HG02840 (cell line): ENCODE data around the gene PLD1.
A peak's percentile ranks its signal among the peaks of the same experiment; 100 is the strongest.
"Not testable (repeated sequence)": the region's sequence is repeated elsewhere in the genome, so short reads cannot be mapped to it uniquely, and the experiment has no call there.

Source experiments
- ATAC-seq: cut with Tn5 transposase; IDR thresholded peaks from one replicate; pipeline ENCODE4 v1.9.1; 2021; ENCODE audit warnings: mild to moderate bottlenecking, moderate library complexity, moderate number of reproducible peaks; ENCODE audit not compliant: unreplicated experiment, low FRiP score

PLD1 gene

GRCh38 chr3:171821044-171821443, 10.8 kb upstream of the PLD1 start:
- no peak for ATAC-seq

GRCh38 chr3:171817074-171817800, 7.0 kb upstream of the PLD1 start:
- no peak for ATAC-seq

GRCh38 chr3:171815973-171816595, 5.8 kb upstream of the PLD1 start:
- ATAC-seq = no peak

DNA sequence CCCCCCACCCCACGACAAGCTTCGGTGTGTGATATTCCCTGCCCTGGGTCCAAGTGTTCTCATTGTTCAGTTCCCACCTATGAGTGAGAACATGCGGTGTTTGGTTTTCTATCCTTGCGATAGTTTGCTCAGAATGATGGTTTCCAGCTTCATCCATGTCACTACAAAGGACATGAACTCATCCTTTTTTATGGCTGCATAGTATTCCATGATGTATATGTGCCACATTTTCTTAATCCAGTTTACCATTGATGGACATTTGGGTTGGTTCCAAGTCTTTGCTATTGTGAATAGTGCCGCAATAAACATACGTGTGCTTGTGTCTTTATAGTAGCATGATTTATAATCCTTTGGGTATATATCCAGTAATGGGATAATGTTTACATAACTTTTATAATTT, 4.4 kb upstream of the PLD1 start:
- ATAC-seq = not testable (repeated sequence)

DNA sequence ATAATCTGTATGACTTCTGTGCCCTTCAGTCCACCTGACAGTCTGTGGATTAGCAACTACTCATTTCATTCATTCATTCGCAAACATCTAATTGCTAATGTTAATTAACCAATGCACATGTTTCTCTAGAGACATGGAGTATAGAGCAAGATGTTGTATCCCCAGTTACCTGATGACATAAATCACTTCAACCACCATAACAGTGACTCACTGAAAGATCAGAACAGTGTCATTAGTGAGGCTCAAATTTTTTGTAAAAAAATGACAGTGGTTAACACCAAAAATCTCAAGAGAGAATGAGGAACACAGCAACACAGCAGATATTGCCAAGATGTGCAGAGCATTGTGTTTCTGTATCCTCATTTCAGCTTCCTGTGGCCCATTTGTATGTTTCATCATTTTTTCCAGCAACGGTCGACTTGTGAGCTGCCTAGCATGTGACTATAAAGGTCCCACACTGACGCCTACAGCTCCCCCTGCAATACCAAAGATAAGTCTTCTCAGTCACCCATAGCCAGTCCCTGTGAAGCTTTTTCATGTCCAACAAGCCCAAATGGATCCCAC, 3.7 kb upstream of the PLD1 start:
- ATAC-seq = no peak

DNA sequence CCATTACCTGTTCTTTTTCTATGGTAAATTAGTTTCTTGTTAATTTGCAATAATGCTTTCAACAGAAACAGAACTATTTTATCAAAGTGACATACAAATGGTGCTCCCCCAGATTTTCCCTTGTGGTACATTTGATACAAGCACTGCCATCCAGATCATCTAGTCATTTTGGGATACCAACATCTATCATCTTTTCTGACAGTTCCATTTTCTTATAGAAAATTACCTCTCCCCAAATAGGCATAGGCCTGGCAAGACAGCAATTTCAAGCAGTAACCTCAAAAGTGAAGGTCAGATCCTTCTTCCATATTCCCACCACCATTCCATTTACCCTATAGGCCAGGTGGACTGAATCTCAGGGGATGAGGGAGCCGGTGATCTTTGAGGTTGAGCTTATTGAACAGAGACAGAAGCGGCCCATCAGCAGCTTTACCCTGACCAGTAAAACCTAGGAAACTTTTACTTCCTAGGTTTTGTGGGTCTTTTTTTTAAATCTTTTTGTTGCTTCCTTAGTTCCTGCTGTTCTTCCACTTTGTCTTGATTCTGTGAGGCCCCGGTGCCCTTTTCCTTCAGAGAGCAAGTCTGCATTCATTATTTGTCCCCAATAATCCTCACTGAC, 3.1 kb upstream of the PLD1 start:
- no peak for ATAC-seq

- ATAC-seq = no peak
These were observed 2.5 kb upstream of the PLD1 start for GRCh38 chr3:171812811-171813210.

DNA sequence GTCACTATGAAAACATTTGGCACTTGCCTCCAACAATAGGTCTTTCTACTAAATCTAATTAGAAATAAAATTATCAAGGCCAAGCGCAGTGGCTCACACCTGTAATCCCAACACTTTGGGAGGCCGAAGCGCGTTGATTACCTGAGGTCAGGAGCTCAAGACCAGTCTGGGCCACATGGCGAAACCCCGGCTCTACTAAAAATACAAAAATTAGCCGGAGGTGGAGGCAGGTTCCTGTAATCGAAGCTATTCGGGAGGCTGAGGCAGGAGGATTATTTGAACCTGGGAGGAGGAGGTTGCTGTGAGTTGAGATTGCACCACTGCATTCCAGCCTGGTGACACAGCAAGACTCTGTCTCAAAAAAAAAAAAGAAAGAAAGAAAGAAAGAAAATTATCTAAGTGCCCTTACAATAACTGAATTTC, 1.6 kb upstream of the PLD1 start:
- no peak for ATAC-seq

DNA sequence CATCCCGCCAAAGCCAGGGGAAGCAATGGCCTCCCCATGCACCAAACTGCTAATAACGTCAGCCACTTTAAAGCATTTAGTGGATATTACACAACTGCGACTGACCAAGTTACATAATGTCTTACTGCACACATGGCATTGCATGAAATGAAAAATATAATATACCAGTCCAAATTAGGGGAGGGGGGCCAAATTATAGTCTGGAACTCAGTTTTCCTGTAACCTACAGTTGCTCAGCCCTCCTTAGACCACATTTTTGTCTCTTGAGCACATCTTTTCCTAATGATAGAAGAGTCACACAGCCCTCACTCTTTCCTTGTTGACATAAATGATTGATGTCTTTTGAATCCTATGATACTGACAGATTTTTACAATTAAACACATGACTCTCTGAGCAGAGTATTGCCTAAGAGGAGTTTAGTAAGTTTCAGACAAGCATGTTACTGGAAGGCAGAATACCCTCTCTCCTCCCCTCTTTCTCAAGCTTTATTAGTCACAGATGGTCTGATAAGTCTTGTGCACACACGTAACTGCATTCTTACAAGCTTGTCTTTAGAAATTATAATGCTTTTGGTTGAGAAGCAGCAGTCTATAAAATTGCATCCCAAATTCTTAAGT, 1.1 kb upstream of the PLD1 start:
- no peak for ATAC-seq

GRCh38 chr3:171810629-171811294, 479 bp upstream of the PLD1 start:
- ATAC-seq = no peak

DNA sequence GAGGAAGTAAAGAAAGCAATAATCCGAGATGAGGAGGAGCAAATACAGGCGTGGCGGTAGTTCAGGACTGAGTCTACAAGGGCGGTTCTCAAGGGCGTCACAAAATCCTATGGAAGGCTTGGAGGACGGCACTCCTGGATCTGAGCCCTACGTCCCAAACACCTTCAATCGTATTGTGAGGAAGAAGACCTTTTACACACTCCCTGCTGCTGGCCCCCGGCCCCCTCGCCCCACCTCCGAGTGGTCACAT, 747 bp downstream of the PLD1 start:
- peak; percentile 28 for ATAC-seq

GRCh38 chr3:171807806-171808205, 2.5 kb downstream of the PLD1 start:
- no peak for ATAC-seq

- no peak for ATAC-seq
These were observed 3.1 kb downstream of the PLD1 start for GRCh38 chr3:171807129-171807675.

DNA sequence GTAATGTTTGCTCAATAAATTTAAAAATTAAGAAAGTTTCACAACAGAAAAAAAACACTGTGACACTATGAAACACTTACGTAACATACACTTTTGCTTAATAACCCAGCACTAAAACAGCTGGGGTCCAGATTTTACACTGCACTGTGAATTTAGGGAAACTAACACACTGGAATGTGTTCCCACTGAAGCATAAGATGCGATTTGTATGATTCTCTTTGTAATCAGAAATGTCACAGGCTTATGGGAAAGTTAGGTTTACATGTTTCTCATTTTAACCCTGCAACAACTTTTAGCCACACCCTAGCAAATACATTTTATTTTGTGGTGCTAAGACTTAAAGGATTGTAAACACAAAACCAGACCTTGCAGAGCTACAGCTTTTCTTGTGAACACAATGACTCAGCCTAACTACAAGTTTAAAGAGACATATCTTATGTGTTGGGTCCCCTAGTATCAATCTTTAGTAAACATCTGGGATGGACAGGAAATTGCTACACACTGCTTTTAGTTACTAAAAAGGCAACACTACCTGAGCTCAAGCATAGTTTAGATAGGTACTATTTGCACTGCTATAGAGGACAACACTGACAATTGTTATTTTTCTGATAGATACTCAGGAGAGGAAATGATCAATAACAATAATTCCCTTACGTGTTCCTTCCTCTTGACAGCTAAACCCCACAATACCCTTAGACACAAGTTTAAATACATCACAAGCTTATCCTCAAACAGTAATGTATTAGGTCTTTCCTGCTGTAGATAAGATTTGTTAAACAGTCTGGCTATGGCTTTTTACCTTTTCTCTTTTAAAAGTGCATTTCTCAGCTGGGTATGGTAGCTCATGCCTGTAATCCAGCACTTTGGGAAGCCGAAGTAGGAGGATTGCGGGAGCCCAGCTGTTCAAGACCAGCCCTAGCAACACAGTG, 3.8 kb downstream of the PLD1 start:
- no peak for ATAC-seq

- ATAC-seq = no peak
These were observed 4.6 kb downstream of the PLD1 start for GRCh38 chr3:171805687-171806086.

GRCh38 chr3:171804618-171805389, 5.5 kb downstream of the PLD1 start:
- no peak for ATAC-seq

GRCh38 chr3:171803044-171803443, 7.2 kb downstream of the PLD1 start:
- no peak for ATAC-seq

DNA sequence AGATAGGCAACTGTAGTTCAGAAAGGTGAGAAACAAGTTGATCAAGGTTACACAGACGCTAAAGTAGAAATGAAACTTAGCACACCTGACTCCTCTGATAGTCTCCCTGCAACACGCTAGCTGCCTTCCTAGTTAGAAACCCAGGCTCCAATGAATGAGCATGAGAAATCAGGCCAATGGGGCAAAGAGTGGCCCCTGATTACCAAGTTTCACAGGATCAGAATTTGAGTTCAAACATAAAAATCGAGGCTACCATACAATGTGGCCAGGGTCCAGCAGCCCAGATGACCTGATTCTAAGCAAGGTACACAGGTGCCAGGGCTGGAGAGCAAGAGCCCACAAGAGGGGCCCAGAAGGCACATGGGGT, 7.7 kb downstream of the PLD1 start:
- no peak for ATAC-seq
